ENCODE results near the gene CAPG.
A peak's percentile ranks its signal among the peaks of the same experiment; 100 is the strongest.

The CAPG gene

GRCh38 chr2:85409845-85410583, at the start of gene CAPG:
Gene CAPG (minus strand): TSS chr2:85410366. CDS start chr2:85402145, 8,221 bp downstream.
- peaks cover 28% of the 10 kb centered on the region for H3K79me2 ChIP-seq
- H3K9me3 ChIP-seq (ENCODE audit: control insufficient read depth, low read length) = no peaks in the 10 kb centered on the region
- H2AFZ ChIP-seq = peak within 1 kb of the TSS; percentile 39
- peak within 1 kb of the TSS; percentile 49 for H3K4me3 ChIP-seq (ENCODE audit: low read depth, low read length)
- H3K27me3 ChIP-seq (ENCODE audit: control insufficient read depth, insufficient read depth, low read length) = no peaks in the 10 kb centered on the region
- TF ChIP-seq CTCF (IDR thresholded peaks at IDR 0.05) = no peak
- H3K9ac ChIP-seq = peak within 1 kb of the TSS; percentile 39
- peak within 1 kb of the TSS; percentile 97 for H3K27ac ChIP-seq
- peak within 1 kb of the TSS; percentile 70 for H3K4me2 ChIP-seq (ENCODE audit: low read length)
- no peaks in the 10 kb centered on the region for H3K36me3 ChIP-seq (ENCODE audit: control insufficient read depth, insufficient read depth, low read length)
- H3K4me1 ChIP-seq = peaks cover 73% of the 10 kb centered on the region

GRCh38 chr2:85459771-85460170, 49.6 kb upstream of the CAPG start:
- no peaks in the 10 kb centered on the region for H3K36me3 ChIP-seq (ENCODE audit: control insufficient read depth, insufficient read depth, low read length)
- H3K9me3 ChIP-seq (ENCODE audit: control insufficient read depth, low read length) = no peaks in the 10 kb centered on the region
- H3K27me3 ChIP-seq (ENCODE audit: control insufficient read depth, insufficient read depth, low read length) = no peaks in the 10 kb centered on the region
- H3K79me2 ChIP-seq = no peaks in the 10 kb centered on the region
- no peak overlapping the region for H3K27ac ChIP-seq
- TF ChIP-seq CTCF (IDR thresholded peaks at IDR 0.05) = no peak
- no peak overlapping the region for H3K4me3 ChIP-seq (ENCODE audit: low read depth, low read length)
- no peak overlapping the region for H3K4me2 ChIP-seq (ENCODE audit: low read length)
- no peak overlapping the region for H3K9ac ChIP-seq
- peaks cover 5% of the 10 kb centered on the region for H3K4me1 ChIP-seq
- H2AFZ ChIP-seq = no peak overlapping the region

- Histone ChIP-seq H2AFZ (no peak overlapping the region), H3K9me3 (ENCODE audit: control insufficient read depth, low read length) (no peaks in the 10 kb centered on the region), H3K79me2 (no peaks in the 10 kb centered on the region), H3K27me3 (ENCODE audit: control insufficient read depth, insufficient read depth, low read length) (no peaks in the 10 kb centered on the region), H3K4me2 (ENCODE audit: low read length) (no peak overlapping the region), H3K27ac (no peak overlapping the region), H3K4me1 (peaks cover 5% of the 10 kb centered on the region), H3K36me3 (ENCODE audit: control insufficient read depth, insufficient read depth, low read length) (no peaks in the 10 kb centered on the region), H3K4me3 (ENCODE audit: low read depth, low read length) (no peak overlapping the region), H3K9ac (no peak overlapping the region)
- no peak for TF ChIP-seq CTCF (IDR thresholded peaks at IDR 0.05)
Measured at GRCh38 chr2:85458601-85459563, 48.7 kb upstream of the CAPG start.

- Histone ChIP-seq H3K9me3 (ENCODE audit: control insufficient read depth, low read length) (no peaks in the 10 kb centered on the region), H3K9ac (no peak overlapping the region), H3K27me3 (ENCODE audit: control insufficient read depth, insufficient read depth, low read length) (no peaks in the 10 kb centered on the region), H2AFZ (no peak overlapping the region), H3K4me1 (peaks cover 5% of the 10 kb centered on the region), H3K4me2 (ENCODE audit: low read length) (no peak overlapping the region), H3K27ac (no peak overlapping the region), H3K79me2 (no peaks in the 10 kb centered on the region), H3K4me3 (ENCODE audit: low read depth, low read length) (no peak overlapping the region), H3K36me3 (ENCODE audit: control insufficient read depth, insufficient read depth, low read length) (no peaks in the 10 kb centered on the region)
- TF ChIP-seq CTCF (IDR thresholded peaks at IDR 0.05) = no peak
Measured at GRCh38 chr2:85457877-85458316, 47.7 kb upstream of the CAPG start.
